ENCODE measurements around the gene RAB20. TPM values are rescaled to one million over a fixed set of nuclear protein-coding genes. Genes with fewer than 3 reads are reported as not detected.

RAB20 gene
- total and polyA plus RNA-seq, 2 of the 8 experiments (the other 6 are each of a cell fraction or from before 2014, with no cell fraction given), result 14.8 to 27.9 TPM

- TF ChIP-seq, protein P1, sequence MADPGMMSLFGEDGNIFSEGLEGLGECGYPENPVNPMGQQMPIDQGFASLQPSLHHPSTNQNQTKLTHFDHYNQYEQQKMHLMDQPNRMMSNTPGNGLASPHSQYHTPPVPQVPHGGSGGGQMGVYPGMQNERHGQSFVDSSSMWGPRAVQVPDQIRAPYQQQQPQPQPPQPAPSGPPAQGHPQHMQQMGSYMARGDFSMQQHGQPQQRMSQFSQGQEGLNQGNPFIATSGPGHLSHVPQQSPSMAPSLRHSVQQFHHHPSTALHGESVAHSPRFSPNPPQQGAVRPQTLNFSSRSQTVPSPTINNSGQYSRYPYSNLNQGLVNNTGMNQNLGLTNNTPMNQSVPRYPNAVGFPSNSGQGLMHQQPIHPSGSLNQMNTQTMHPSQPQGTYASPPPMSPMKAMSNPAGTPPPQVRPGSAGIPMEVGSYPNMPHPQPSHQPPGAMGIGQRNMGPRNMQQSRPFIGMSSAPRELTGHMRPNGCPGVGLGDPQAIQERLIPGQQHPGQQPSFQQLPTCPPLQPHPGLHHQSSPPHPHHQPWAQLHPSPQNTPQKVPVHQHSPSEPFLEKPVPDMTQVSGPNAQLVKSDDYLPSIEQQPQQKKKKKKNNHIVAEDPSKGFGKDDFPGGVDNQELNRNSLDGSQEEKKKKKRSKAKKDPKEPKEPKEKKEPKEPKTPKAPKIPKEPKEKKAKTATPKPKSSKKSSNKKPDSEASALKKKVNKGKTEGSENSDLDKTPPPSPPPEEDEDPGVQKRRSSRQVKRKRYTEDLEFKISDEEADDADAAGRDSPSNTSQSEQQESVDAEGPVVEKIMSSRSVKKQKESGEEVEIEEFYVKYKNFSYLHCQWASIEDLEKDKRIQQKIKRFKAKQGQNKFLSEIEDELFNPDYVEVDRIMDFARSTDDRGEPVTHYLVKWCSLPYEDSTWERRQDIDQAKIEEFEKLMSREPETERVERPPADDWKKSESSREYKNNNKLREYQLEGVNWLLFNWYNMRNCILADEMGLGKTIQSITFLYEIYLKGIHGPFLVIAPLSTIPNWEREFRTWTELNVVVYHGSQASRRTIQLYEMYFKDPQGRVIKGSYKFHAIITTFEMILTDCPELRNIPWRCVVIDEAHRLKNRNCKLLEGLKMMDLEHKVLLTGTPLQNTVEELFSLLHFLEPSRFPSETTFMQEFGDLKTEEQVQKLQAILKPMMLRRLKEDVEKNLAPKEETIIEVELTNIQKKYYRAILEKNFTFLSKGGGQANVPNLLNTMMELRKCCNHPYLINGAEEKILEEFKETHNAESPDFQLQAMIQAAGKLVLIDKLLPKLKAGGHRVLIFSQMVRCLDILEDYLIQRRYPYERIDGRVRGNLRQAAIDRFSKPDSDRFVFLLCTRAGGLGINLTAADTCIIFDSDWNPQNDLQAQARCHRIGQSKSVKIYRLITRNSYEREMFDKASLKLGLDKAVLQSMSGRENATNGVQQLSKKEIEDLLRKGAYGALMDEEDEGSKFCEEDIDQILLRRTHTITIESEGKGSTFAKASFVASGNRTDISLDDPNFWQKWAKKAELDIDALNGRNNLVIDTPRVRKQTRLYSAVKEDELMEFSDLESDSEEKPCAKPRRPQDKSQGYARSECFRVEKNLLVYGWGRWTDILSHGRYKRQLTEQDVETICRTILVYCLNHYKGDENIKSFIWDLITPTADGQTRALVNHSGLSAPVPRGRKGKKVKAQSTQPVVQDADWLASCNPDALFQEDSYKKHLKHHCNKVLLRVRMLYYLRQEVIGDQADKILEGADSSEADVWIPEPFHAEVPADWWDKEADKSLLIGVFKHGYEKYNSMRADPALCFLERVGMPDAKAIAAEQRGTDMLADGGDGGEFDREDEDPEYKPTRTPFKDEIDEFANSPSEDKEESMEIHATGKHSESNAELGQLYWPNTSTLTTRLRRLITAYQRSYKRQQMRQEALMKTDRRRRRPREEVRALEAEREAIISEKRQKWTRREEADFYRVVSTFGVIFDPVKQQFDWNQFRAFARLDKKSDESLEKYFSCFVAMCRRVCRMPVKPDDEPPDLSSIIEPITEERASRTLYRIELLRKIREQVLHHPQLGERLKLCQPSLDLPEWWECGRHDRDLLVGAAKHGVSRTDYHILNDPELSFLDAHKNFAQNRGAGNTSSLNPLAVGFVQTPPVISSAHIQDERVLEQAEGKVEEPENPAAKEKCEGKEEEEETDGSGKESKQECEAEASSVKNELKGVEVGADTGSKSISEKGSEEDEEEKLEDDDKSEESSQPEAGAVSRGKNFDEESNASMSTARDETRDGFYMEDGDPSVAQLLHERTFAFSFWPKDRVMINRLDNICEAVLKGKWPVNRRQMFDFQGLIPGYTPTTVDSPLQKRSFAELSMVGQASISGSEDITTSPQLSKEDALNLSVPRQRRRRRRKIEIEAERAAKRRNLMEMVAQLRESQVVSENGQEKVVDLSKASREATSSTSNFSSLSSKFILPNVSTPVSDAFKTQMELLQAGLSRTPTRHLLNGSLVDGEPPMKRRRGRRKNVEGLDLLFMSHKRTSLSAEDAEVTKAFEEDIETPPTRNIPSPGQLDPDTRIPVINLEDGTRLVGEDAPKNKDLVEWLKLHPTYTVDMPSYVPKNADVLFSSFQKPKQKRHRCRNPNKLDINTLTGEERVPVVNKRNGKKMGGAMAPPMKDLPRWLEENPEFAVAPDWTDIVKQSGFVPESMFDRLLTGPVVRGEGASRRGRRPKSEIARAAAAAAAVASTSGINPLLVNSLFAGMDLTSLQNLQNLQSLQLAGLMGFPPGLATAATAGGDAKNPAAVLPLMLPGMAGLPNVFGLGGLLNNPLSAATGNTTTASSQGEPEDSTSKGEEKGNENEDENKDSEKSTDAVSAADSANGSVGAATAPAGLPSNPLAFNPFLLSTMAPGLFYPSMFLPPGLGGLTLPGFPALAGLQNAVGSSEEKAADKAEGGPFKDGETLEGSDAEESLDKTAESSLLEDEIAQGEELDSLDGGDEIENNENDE (IDR thresholded peaks at IDR 0.05; ENCODE audit: insufficient replicate concordance, low read length), result no peak
- TF ChIP-seq RBBP5 (IDR thresholded peaks at IDR 0.05; ENCODE audit: borderline replicate concordance, low read depth, low read length) (no peak), PHF8 (conservative IDR thresholded peaks at IDR 0.05; ENCODE audit: low read depth, low read length) (no peak), SIX5 (IDR thresholded peaks at IDR 0.05; ENCODE audit: low read depth, low read length) (no peak), RNF2 (IDR thresholded peaks at IDR 0.05; ENCODE audit: borderline replicate concordance, low read depth, low read length, missing control alignments, poor library complexity, severe bottlenecking) (no peak)
Observed at GRCh38 chr13:110520431-110521295, 40.9 kb downstream of the RAB20 start (continued).
